Spleen (tissue), 7 donors: ENCODE data around the gene MED13L.

Source experiments
- POLR2AphosphoS5 ChIP-seq, 3 donors: sonication (generic); formaldehyde crosslinking; IDR thresholded peaks; one replicate each; pipeline ENCODE4 v1.5.1; 2017; ENCODE audit warnings: antibody characterized with exemption in 3 of 3
- TF ChIP-seq, protein P1 (sequence below), 11 experiments: fragments of 200-600 bp in 7 of 11; fragments of 450-650 bp in 4 of 11; sonication (generic) in 4 of 11; IDR thresholded peaks in 8 of 11; conservative IDR thresholded peaks in 3 of 11; 1 replicate in 7 of 11; 2 replicates in 4 of 11; pipeline versions ENCODE4 v1.4.0 to v1.8.0; 2016 to 2021; ENCODE audit warnings: antibody characterized with exemption in 11 of 11, inconsistent platforms in 4 of 11, mild to moderate bottlenecking in 1 of 11
- donor health status: DM: no; HTN: no; CAD: no; lungs with moderate emphysema.
- donor health status: DM: no; HTN: no; CAD: no.
- donor health status: DM: no; HTN: no; CAD: no.

DNA sequence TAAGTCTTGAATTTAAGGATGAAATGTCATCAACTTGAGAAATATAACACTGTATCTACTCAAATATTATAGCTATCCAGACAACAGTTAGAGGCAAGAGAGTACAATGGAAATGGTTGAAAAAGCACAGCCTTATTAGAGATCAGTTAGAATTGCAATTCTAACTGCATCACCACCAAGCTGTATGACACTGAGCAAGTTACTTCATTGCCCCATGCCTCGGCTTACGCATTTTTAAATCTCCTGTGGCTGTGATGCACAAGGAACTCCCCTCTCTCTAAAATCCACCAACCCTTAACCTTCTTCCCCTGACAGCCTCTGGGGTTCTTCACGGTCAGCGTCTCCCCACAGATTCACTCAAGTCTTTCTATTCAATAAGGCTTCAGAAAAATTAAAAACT lies 75.1 kb downstream of the MED13L start:
- TF ChIP-seq, protein P1, sequence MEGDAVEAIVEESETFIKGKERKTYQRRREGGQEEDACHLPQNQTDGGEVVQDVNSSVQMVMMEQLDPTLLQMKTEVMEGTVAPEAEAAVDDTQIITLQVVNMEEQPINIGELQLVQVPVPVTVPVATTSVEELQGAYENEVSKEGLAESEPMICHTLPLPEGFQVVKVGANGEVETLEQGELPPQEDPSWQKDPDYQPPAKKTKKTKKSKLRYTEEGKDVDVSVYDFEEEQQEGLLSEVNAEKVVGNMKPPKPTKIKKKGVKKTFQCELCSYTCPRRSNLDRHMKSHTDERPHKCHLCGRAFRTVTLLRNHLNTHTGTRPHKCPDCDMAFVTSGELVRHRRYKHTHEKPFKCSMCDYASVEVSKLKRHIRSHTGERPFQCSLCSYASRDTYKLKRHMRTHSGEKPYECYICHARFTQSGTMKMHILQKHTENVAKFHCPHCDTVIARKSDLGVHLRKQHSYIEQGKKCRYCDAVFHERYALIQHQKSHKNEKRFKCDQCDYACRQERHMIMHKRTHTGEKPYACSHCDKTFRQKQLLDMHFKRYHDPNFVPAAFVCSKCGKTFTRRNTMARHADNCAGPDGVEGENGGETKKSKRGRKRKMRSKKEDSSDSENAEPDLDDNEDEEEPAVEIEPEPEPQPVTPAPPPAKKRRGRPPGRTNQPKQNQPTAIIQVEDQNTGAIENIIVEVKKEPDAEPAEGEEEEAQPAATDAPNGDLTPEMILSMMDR (IDR thresholded peaks at IDR 0.05 in 8 of 11, conservative IDR thresholded peaks at IDR 0.05 in 3 of 11): no peak
- no peak for TF ChIP-seq POLR2AphosphoS5 (IDR thresholded peaks at IDR 0.05)
